ENCODE data around the gene RALGPS1.

RALGPS1 gene

GRCh38 chr9:126902210-126902609 is 12.4 kb upstream of the RALGPS1 start:
- no peak overlapping the region for H3K4me3 ChIP-seq
- no peak overlapping the region for H3K9ac ChIP-seq
- no peak overlapping the region for H3K27ac ChIP-seq
- H3K36me3 ChIP-seq: no peaks in the 10 kb centered on the region
- no peak overlapping the region for H3K4me2 ChIP-seq
- no peaks in the 10 kb centered on the region for H3K27me3 ChIP-seq
- H3K9me3 ChIP-seq: peaks cover 22% of the 10 kb centered on the region
- H4K20me1 ChIP-seq: no peaks in the 10 kb centered on the region
- H3K4me1 ChIP-seq: no peaks in the 10 kb centered on the region
- no peak for TF ChIP-seq Cebpa-rat (IDR thresholded peaks at IDR 0.05)

DNA sequence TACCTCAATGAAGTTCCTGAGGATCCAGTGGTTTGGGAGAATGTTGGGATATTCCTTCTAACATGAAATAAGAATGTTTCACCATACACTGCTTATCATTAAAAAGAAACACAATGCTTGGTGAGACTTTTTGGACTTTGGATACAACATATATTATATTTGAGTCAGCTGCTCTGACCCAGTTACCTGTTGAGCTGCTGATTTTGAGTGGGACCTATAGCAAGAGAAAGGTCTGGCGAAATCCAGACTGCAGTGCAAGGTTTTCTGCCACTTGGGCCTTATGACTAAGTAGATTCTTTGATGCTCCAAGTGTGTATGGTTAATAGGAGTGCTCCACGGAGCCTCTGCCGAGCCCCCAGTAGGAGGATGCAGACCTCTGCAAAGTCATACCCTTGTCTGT is 10.0 kb upstream of the RALGPS1 start:
- H3K27me3 ChIP-seq: no peaks in the 10 kb centered on the region
- H3K9me3 ChIP-seq: peaks cover 22% of the 10 kb centered on the region
- H4K20me1 ChIP-seq: no peaks in the 10 kb centered on the region
- H3K4me1 ChIP-seq: no peaks in the 10 kb centered on the region
- H3K4me3 ChIP-seq: no peak overlapping the region
- H3K9ac ChIP-seq: no peak overlapping the region
- H3K27ac ChIP-seq: no peak overlapping the region
- no peak overlapping the region for H3K4me2 ChIP-seq
- H3K36me3 ChIP-seq: no peaks in the 10 kb centered on the region
- TF ChIP-seq Cebpa-rat (IDR thresholded peaks at IDR 0.05): no peak

DNA sequence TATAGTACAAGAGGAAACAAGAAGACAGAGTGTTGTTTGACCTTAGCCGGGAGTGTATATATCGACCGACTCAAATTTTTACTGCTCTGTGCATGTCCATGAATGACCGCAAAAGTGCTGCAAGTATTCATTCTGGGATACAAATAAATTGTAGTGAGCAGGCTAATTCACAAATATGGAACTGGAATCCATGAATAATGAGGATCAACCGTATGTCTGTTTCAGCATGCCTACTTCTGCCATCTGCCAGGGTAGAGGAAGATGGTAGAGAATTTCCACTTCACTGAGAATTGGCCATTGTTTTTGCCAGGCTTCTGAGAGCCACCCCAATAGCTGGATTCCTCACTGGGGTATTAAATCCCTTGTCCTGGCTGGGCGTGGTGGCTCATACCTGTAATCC is 8.5 kb upstream of the RALGPS1 start:
- no peak for TF ChIP-seq Cebpa-rat (IDR thresholded peaks at IDR 0.05)
- Histone ChIP-seq H4K20me1 (no peaks in the 10 kb centered on the region), H3K9ac (no peak overlapping the region), H3K27me3 (no peaks in the 10 kb centered on the region), H3K36me3 (no peaks in the 10 kb centered on the region), H3K4me1 (no peaks in the 10 kb centered on the region), H3K27ac (no peak overlapping the region), H3K9me3 (peaks cover 13% of the 10 kb centered on the region), H3K4me2 (no peak overlapping the region), H3K4me3 (no peak overlapping the region)

GRCh38 chr9:126907058-126907457 is 7.5 kb upstream of the RALGPS1 start:
- peaks cover 3% of the 10 kb centered on the region; the same call in 1 of the 2 replicates for H3K9me3 ChIP-seq

DNA sequence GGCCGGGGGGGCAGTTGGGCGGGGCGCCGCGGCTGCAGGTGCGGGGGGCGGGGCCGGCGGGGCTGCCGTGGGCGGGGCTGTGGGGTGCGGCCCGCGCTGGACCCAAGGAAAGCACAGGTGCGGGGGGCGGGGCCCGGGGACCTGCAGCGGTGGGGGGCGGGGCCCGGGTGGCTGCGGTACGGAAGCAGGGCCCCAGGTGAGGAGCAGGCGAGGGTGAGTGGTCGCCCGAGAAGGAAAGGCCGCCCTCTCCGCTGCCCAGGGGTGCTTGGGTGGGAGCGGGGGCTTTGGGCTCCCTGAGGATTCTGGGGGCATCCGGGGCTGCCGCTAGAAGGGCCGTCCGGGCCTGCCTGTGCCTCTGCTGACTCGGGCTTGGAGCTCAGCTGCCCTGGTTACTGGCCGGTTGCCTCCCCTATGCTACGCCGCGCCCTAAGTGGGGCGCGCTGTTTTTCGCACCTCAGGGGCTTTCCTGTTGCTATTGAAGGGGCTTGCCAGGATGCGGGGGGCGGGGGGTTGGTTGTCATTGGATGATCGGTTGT is 767 bp downstream of the RALGPS1 start:
- no peaks in the 10 kb centered on the region for H3K9me3 ChIP-seq
- no peak overlapping the region for H3K9ac ChIP-seq
- peaks cover 21% of the 10 kb centered on the region for H3K4me1 ChIP-seq
- peaks cover 50% of the 10 kb centered on the region for H4K20me1 ChIP-seq
- no peaks in the 10 kb centered on the region for H3K36me3 ChIP-seq
- no peaks in the 10 kb centered on the region for H3K27me3 ChIP-seq
- TF ChIP-seq Cebpa-rat (IDR thresholded peaks at IDR 0.05): no peak
- peak overlapping the region; percentile 59 for H3K4me3 ChIP-seq
- peak overlapping the region; percentile 86 for H3K4me2 ChIP-seq
- no peak overlapping the region for H3K27ac ChIP-seq

More at GRCh38 chr9:126907058-126907457, 7.5 kb upstream of the RALGPS1 start:
- no peak for TF ChIP-seq Cebpa-rat (IDR thresholded peaks at IDR 0.05)
- H3K27me3 ChIP-seq: no peaks in the 10 kb centered on the region
- H3K4me1 ChIP-seq: no peaks in the 10 kb centered on the region
- no peak overlapping the region for H3K4me3 ChIP-seq
- no peak overlapping the region for H3K27ac ChIP-seq
- H3K9ac ChIP-seq: no peak overlapping the region
- H3K36me3 ChIP-seq: no peaks in the 10 kb centered on the region
- no peaks in the 10 kb centered on the region for H4K20me1 ChIP-seq
- H3K4me2 ChIP-seq: no peak overlapping the region

GRCh38 chr9:126915846-126916543 is 1.4 kb downstream of the RALGPS1 start:
- H4K20me1 ChIP-seq: peaks cover 56% of the 10 kb centered on the region
- no peak overlapping the region for H3K9ac ChIP-seq
- peak overlapping the region; percentile 86 for H3K4me2 ChIP-seq
- H3K27me3 ChIP-seq: no peaks in the 10 kb centered on the region
- H3K4me1 ChIP-seq: peaks cover 21% of the 10 kb centered on the region
- H3K4me3 ChIP-seq: peak overlapping the region; percentile 59
- H3K36me3 ChIP-seq: no peaks in the 10 kb centered on the region
- H3K27ac ChIP-seq: no peak overlapping the region
- H3K9me3 ChIP-seq: no peaks in the 10 kb centered on the region
- TF ChIP-seq Cebpa-rat (IDR thresholded peaks at IDR 0.05): no peak

DNA sequence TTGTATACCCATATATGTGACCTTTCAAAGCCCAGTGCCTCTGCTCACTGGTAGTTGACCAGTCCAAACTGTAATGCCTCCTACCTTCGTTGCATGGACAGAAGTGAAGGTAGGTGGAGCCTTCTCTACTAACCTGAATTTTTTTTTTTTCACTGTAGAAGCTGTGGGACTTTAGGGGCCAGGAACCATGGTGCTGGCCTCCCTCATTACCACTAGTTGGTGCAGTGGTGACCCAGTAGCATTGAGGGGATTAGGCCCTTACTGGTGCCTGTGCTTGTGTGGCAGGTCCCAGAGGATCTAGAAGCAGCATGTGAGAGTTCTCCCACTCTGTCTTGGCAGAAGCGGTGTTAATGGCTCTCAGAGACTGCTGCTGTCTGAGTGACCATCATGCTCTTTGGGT is 2.3 kb downstream of the RALGPS1 start:
- Histone ChIP-seq H3K4me2 (no peak overlapping the region), H3K4me1 (peaks cover 21% of the 10 kb centered on the region), H3K4me3 (no peak overlapping the region), H3K27ac (no peak overlapping the region), H3K27me3 (no peaks in the 10 kb centered on the region), H4K20me1 (peaks cover 64% of the 10 kb centered on the region), H3K36me3 (no peaks in the 10 kb centered on the region), H3K9me3 (no peaks in the 10 kb centered on the region), H3K9ac (no peak overlapping the region)
- TF ChIP-seq Cebpa-rat (IDR thresholded peaks at IDR 0.05): no peak

DNA sequence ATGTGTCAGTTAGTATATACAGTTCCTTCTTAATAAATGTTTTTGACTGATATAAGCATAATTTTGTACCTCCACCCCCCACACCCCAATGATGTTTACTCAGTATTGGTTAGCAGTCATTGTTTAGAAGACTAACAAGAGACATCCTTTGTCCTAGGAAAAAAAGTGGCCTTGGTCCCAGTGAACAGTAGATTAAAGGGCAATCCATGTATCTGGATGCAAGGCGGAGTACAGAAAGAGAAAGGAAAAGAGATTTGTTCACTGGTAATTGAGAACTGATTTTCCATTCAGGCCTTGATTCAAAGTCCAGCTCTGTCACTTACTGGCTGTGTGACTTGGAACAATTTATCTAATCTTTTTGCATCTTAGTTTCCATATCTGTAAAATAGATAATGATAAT is 4.6 kb downstream of the RALGPS1 start:
- Histone ChIP-seq H4K20me1 (peaks cover 86% of the 10 kb centered on the region), H3K4me1 (peaks cover 16% of the 10 kb centered on the region), H3K4me2 (no peak overlapping the region), H3K27me3 (no peaks in the 10 kb centered on the region), H3K9me3 (no peaks in the 10 kb centered on the region), H3K27ac (no peak overlapping the region), H3K4me3 (no peak overlapping the region), H3K36me3 (no peaks in the 10 kb centered on the region), H3K9ac (no peak overlapping the region)
- no peak for TF ChIP-seq Cebpa-rat (IDR thresholded peaks at IDR 0.05)

GRCh38 chr9:126925876-126926275 is 11.3 kb downstream of the RALGPS1 start:
- H3K9ac ChIP-seq: no peak overlapping the region
- no peak overlapping the region for H3K27ac ChIP-seq
- H3K4me1 ChIP-seq: peaks cover 8% of the 10 kb centered on the region
- no peak overlapping the region for H3K4me3 ChIP-seq
- H3K9me3 ChIP-seq: no peaks in the 10 kb centered on the region
- no peak overlapping the region for H3K4me2 ChIP-seq
- H3K27me3 ChIP-seq: no peaks in the 10 kb centered on the region
- TF ChIP-seq Cebpa-rat (IDR thresholded peaks at IDR 0.05): no peak
- no peaks in the 10 kb centered on the region for H3K36me3 ChIP-seq
- peaks cover 71% of the 10 kb centered on the region; the same call in 1 of the 2 replicates for H4K20me1 ChIP-seq

- Histone ChIP-seq H4K20me1 (peaks cover 68% of the 10 kb centered on the region; the same call in 1 of the 2 replicates), H3K27me3 (no peaks in the 10 kb centered on the region), H3K4me2 (no peak overlapping the region), H3K4me3 (no peak overlapping the region), H3K9ac (no peak overlapping the region), H3K27ac (no peak overlapping the region), H3K4me1 (peaks cover 8% of the 10 kb centered on the region), H3K9me3 (no peaks in the 10 kb centered on the region), H3K36me3 (no peaks in the 10 kb centered on the region)
- no peak for TF ChIP-seq Cebpa-rat (IDR thresholded peaks at IDR 0.05)
These were observed 11.8 kb downstream of the RALGPS1 start for GRCh38 chr9:126926364-126926763.
